GM06990 (cell line): ENCODE measurements around the gene GRIA3.

Source experiments
- DNase-seq: peaks from one replicate; pipeline ENCODE4 v3.0.0-alpha.2; 2011; ENCODE audit not compliant: insufficient read length; ENCODE audit errors: extremely low read depth
- H3K27me3 ChIP-seq: replicated peaks from 2 replicates; pipeline ENCODE4 v1.6.0; 2011; ENCODE audit warnings: low read length; ENCODE audit not compliant: control insufficient read depth, insufficient read depth
- H3K36me3 ChIP-seq: 2 replicates; pipeline ENCODE4 v1.5.1; 2011; ENCODE audit warnings: low read length; ENCODE audit not compliant: control insufficient read depth, insufficient read depth
- H3K4me3 ChIP-seq: replicated peaks from 2 replicates; pipeline ENCODE4 v1.5.1; 2011; ENCODE audit warnings: low read depth, mild to moderate bottlenecking, control low read depth, low read length
- TF ChIP-seq, protein P1 (sequence below): IDR thresholded peaks from 2 replicates; pipeline ENCODE4 v1.5.1; 2011; ENCODE audit warnings: low read length, control low read depth, mild to moderate bottlenecking, inconsistent platforms; ENCODE audit not compliant: insufficient read depth, poor library complexity, severe bottlenecking

GRIA3 gene

DNA sequence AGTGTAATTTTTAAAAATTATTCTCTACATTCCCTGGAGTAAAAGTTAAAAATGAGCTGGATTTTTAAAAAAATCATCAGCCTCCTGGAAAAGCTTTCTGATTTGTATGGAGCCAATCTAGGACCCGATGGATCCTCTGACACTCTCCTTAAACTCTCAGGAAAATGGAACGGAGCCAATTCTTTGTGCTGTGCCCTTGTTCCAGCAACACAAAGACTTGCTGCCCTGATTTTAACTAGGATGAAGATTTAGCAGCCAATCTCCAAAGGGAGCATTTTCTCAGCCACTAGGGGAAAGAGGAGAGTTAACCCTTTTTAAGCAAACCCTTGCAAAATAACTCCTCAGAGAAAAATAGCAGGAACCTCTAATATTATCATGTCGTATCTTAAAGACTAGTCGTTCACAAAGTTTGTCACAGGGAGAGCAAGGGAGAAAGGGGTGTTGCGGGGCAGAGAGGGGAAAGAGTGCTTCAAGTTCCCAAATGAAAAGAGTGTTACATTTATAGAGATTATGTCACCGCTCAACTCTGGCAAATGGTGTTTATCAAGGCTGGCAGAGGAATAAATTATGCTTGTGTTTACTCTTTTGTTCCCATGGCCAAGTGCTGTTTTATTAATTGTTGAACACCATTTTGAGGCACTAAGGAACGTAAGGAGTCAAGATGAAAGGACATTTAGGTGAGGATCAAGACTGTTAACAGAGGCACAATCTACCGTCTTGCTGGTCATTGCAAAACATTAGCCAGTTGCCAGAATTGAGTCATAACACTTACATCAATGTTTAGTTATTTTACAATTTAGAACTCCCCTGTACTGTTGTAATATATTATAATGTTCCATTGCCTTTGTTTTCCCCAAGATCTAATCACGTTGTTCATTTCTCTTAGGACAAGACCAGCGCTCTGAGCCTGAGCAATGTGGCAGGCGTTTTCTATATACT, 298.1 kb downstream of the GRIA3 start:
- H3K4me3 ChIP-seq: no peak overlapping the region
- no peak for DNase-seq
- TF ChIP-seq, protein P1, sequence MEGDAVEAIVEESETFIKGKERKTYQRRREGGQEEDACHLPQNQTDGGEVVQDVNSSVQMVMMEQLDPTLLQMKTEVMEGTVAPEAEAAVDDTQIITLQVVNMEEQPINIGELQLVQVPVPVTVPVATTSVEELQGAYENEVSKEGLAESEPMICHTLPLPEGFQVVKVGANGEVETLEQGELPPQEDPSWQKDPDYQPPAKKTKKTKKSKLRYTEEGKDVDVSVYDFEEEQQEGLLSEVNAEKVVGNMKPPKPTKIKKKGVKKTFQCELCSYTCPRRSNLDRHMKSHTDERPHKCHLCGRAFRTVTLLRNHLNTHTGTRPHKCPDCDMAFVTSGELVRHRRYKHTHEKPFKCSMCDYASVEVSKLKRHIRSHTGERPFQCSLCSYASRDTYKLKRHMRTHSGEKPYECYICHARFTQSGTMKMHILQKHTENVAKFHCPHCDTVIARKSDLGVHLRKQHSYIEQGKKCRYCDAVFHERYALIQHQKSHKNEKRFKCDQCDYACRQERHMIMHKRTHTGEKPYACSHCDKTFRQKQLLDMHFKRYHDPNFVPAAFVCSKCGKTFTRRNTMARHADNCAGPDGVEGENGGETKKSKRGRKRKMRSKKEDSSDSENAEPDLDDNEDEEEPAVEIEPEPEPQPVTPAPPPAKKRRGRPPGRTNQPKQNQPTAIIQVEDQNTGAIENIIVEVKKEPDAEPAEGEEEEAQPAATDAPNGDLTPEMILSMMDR: no peak
- H3K27me3 ChIP-seq: no peaks in the 10 kb centered on the region
- H3K36me3 ChIP-seq: no peaks in the 10 kb centered on the region

DNA sequence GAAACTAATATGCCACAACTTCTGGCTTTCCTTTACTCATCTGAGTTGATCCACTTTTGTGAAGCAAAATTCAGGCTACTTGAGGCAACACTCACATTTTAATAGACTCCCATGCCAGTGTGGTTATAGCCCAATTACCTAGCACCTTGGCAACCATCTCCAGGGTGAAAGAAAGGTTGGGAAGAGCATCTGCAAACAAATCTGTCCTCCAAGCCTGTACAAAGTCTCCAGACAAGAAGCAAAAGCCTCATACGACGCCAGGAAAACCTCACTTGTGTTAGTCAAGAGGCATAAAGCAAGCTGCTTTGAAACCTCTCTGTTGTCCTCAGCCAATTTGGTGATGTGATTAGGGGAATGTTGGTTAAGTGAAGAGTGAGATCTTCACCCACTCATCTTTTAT, 302.2 kb downstream of the GRIA3 start:
- TF ChIP-seq, protein P1: no peak
- no peak for DNase-seq
- H3K27me3 ChIP-seq: no peaks in the 10 kb centered on the region

DNA sequence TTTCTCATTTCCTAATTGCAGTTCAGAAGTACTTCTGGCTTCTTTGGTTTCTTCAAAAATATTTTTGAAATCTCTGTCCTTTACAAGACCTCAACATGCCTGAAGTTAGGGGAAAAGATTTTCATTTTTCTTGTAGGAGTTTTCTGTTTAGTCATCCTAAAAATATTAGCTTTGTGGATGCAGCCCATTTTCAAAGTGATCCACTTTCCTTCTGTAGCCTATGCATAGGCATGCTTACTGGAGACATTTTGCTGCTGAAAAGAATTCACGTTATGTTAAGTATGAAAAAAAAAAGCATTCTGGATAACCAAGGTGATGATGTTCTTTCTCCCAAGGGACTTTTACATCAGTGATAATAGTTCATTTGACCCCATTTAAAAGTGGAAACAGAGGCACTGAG, 303.2 kb downstream of the GRIA3 start:
- TF ChIP-seq, protein P1: no peak
- no peaks in the 10 kb centered on the region for H3K27me3 ChIP-seq

More for the DNA sequence above, 302.2 kb downstream of the GRIA3 start:
- Histone ChIP-seq H3K36me3 (no peaks in the 10 kb centered on the region), H3K4me3 (no peak overlapping the region)

DNA sequence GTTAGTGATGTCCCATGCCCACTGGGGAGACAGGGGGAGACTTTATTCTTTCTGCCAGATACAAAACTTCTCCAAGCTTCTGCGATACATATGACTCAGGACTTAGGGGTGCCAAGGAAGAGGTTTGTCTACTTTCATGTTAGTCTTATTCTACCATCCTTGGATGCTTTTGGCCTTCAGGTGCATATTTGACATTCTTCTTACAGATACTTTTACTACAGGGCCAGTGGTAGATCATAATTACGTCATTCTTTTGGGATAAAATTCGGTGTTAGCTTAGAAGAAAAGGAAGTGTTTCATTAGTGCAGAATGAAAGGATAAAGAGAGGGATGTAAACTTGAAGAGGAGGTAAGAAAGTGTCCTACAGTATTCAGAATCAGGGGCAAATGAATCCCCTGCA, 303.6 kb downstream of the GRIA3 start:
- Histone ChIP-seq H3K27me3 (no peaks in the 10 kb centered on the region), H3K4me3 (no peak overlapping the region), H3K36me3 (no peaks in the 10 kb centered on the region)
- no peak for DNase-seq
- TF ChIP-seq, protein P1: no peak

More for the DNA sequence above, 303.2 kb downstream of the GRIA3 start:
- H3K4me3 ChIP-seq: no peak overlapping the region
- no peak for DNase-seq
- no peaks in the 10 kb centered on the region for H3K36me3 ChIP-seq

DNA sequence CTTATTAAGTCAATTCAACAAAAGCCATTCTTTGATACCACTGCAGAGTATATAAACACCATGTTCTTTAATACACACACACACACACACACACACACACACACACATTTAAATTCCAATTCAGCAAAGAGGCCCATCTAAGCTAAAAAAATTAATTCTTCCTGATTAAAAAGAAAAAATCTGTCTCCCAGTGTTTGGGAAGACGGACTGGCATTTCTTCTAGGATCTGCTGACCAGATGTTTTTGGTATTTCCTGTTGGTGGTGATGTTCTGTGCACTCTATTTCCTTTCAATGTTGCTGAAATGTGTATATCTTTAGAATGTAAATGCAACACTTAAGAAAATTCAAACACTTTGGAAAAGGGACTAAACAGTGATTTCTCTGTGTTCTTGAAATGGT, 304.9 kb downstream of the GRIA3 start:
- H3K36me3 ChIP-seq: no peaks in the 10 kb centered on the region
- H3K27me3 ChIP-seq: no peaks in the 10 kb centered on the region
- H3K4me3 ChIP-seq: no peak overlapping the region
- TF ChIP-seq, protein P1: no peak
- no peak for DNase-seq

DNA sequence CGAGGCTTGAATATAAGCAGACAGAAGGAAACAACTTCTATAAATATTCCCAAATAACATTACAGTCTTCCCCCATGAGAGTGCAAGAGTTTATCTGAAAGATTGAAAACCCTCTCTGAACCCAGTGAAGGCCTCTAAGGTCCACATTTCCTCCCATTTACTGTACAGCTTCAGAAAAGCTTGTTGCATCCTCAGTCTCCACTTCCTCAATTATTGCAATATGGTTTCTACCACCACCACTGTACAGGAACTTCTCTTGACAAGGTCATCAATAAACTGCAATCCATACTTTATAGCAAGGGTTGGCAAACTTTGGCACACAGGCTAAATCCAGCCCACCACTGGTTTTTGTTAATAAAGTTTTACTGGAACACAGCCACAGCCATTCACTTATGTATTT, 309.8 kb downstream of the GRIA3 start:
- Histone ChIP-seq H3K4me3 (no peak overlapping the region), H3K27me3 (no peaks in the 10 kb centered on the region; the same call in 1 of the 2 replicates), H3K36me3 (no peaks in the 10 kb centered on the region)
- DNase-seq: no peak
- TF ChIP-seq, protein P1: no peak
